SK-N-SH treated with all-trans-retinoic acid at 6 μM for 48 hours (cell line): ENCODE data around the gene STEAP1B.

Experiments used
- ATAC-seq: fragments of 200-7000 bp; cut with Tn5 transposase; 3 replicates; pipeline ENCODE4 v1.9.1; 2020; ENCODE audit warnings: mild to moderate bottlenecking, moderate library complexity
- CSDC2 ChIP-seq: fragments of 250-450 bp; sonication (Bioruptor Pico); IDR thresholded peaks from 2 replicates; pipeline ENCODE4 v1.5.0; 2020; ENCODE audit warnings: mild to moderate bottlenecking, moderate library complexity
- GLIS3 ChIP-seq: fragments of 250-450 bp; sonication (Bioruptor Pico); IDR thresholded peaks from 2 replicates; pipeline ENCODE4 v1.5.0; 2020; ENCODE audit warnings: mild to moderate bottlenecking, moderate library complexity
- ISL1 ChIP-seq: fragments of 250-450 bp; sonication (Bioruptor Pico); IDR thresholded peaks from 2 replicates; pipeline ENCODE4 v2.1.2; 2022; ENCODE audit warnings: mild to moderate bottlenecking, moderate library complexity
- PATZ1 ChIP-seq: fragments of 250-450 bp; sonication (Bioruptor Pico); IDR thresholded peaks from 2 replicates; pipeline ENCODE4 v1.8.0; 2020; ENCODE audit warnings: mild to moderate bottlenecking, moderate library complexity, borderline replicate concordance
- RARB ChIP-seq: fragments of 250-450 bp; sonication (Bioruptor Pico); IDR thresholded peaks from 2 replicates; pipeline ENCODE4 v1.8.0; 2021; ENCODE audit warnings: mild to moderate bottlenecking, moderate library complexity
- TCF4 ChIP-seq: fragments of 250-450 bp; sonication (Bioruptor Pico); IDR thresholded peaks from 2 replicates; pipeline ENCODE4 v1.8.0; 2021; ENCODE audit warnings: mild to moderate bottlenecking, moderate library complexity, borderline replicate concordance
- TOX ChIP-seq: fragments of 250-450 bp; sonication (Bioruptor Pico); IDR thresholded peaks from 2 replicates; pipeline ENCODE4 v1.8.0; 2021; ENCODE audit warnings: mild to moderate bottlenecking, moderate library complexity, borderline replicate concordance
- TSHZ2 ChIP-seq: fragments of 250-450 bp; sonication (Bioruptor Pico); IDR thresholded peaks from 2 replicates; pipeline ENCODE4 v1.5.0; 2020; ENCODE audit warnings: mild to moderate bottlenecking, moderate library complexity
- ZC3H10 ChIP-seq: fragments of 250-450 bp; sonication (Bioruptor Pico); IDR thresholded peaks from 2 replicates; pipeline ENCODE4 v1.5.1; 2021; ENCODE audit warnings: mild to moderate bottlenecking, moderate library complexity
- ZFP30 ChIP-seq: fragments of 450-650 bp; formaldehyde crosslinking; IDR thresholded peaks from 2 replicates; pipeline ENCODE4 v1.5.0; 2022; ENCODE audit warnings: mild to moderate bottlenecking, moderate library complexity
- ZNF565 ChIP-seq: fragments of 450-650 bp; formaldehyde crosslinking; conservative IDR thresholded peaks from 2 replicates; pipeline ENCODE4 v1.5.0; 2020; ENCODE audit warnings: low read depth, mild to moderate bottlenecking, moderate library complexity
- ZNF70 ChIP-seq: fragments of 450-650 bp; formaldehyde crosslinking; IDR thresholded peaks from 2 replicates; pipeline ENCODE4 v1.5.0; 2020; ENCODE audit warnings: mild to moderate bottlenecking, moderate library complexity
- ZNF8 ChIP-seq: fragments of 450-650 bp; formaldehyde crosslinking; IDR thresholded peaks from 2 replicates; pipeline ENCODE4 v1.5.0; 2020; ENCODE audit warnings: mild to moderate bottlenecking, moderate library complexity
- TF ChIP-seq, protein P1 (sequence below): fragments of 250-450 bp; sonication (Bioruptor Pico); IDR thresholded peaks from 2 replicates; pipeline ENCODE4 v1.5.1; 2020; ENCODE audit warnings: low read depth, mild to moderate bottlenecking, moderate library complexity
- TF ChIP-seq, protein P2 (sequence below): fragments of 250-450 bp; sonication (Bioruptor Pico); IDR thresholded peaks from 2 replicates; pipeline ENCODE4 v1.8.0; 2021; ENCODE audit warnings: low read depth, mild to moderate bottlenecking, moderate library complexity, borderline replicate concordance
- TF ChIP-seq, protein P3 (sequence below): fragments of 250-450 bp; sonication (Bioruptor Pico); IDR thresholded peaks from 2 replicates; pipeline ENCODE4 v1.5.1; 2021; ENCODE audit warnings: mild to moderate bottlenecking, moderate library complexity

STEAP1B gene

DNA sequence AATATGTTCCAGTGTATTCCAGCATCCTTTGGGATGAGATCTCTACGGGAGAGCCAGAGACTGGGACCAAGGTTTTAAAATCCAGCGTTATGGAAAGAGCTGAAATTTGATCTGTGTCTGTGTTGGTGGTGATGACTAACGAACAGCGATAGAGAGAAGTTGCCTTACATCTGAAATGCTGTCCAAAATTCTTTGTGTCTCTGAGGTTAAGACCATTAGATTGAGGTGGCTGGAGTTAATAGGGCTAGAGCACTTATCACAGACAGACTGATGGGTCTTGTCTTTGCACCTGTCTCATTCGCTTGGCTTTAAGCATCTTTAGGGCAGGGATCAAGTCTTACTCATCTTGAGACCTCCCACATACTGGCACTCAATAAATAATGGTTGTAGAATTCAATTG, 102.0 kb downstream of the STEAP1B start:
- ATAC-seq = peak; percentile 68
- TF ChIP-seq ISL1 (CRISPR knock-in tag) (peak; percentile 84), RARB (CRISPR knock-in tag) (peak; percentile 35; the same call in 1 of the 2 replicates), ZC3H10 (CRISPR knock-in tag) (peak; percentile 93), PATZ1 (CRISPR knock-in tag) (peak; percentile 82), ZNF70 (CRISPR knock-in tag) (no peak), TOX (peak; percentile 73; the same call in 1 of the 2 replicates), TSHZ2 (CRISPR knock-in tag) (no peak), ZNF8 (CRISPR knock-in tag) (no peak)
- TF ChIP-seq, protein P1, sequence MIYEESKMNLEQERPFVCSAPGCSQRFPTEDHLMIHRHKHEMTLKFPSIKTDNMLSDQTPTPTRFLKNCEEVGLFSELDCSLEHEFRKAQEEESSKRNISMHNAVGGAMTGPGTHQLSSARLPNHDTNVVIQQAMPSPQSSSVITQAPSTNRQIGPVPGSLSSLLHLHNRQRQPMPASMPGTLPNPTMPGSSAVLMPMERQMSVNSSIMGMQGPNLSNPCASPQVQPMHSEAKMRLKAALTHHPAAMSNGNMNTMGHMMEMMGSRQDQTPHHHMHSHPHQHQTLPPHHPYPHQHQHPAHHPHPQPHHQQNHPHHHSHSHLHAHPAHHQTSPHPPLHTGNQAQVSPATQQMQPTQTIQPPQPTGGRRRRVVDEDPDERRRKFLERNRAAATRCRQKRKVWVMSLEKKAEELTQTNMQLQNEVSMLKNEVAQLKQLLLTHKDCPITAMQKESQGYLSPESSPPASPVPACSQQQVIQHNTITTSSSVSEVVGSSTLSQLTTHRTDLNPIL (CRISPR knock-in tag) = no peak

DNA sequence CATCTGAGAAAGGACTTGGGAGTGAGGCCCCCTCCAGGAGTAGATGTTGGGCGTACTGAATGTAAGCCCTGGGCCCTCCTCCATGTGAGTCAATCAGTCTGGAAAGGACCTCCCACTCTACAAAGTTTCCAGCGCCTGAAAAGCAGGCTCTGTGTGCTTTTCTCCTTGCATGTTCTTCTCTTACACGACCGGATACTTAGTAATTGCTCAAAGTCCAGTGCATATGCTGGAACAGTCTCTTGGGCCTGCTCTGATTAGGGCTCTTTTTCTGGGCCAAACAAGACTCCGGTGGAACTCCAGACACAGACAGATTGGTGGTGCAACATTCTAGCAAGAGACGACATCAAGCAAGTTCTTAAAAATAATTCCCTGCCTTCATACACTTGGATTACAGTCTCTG, 104.8 kb downstream of the STEAP1B start:
- TF ChIP-seq ZNF565 (CRISPR knock-in tag) (no peak), ZNF70 (CRISPR knock-in tag) (no peak), ZC3H10 (CRISPR knock-in tag) (no peak), GLIS3 (CRISPR knock-in tag) (no peak), ISL1 (CRISPR knock-in tag) (no peak), TOX (no peak), ZFP30 (CRISPR knock-in tag) (no peak), ZNF8 (CRISPR knock-in tag) (no peak), CSDC2 (CRISPR knock-in tag) (no peak), TSHZ2 (CRISPR knock-in tag) (no peak), TCF4 (CRISPR knock-in tag) (no peak), PATZ1 (CRISPR knock-in tag) (no peak)
- TF ChIP-seq, protein P2, sequence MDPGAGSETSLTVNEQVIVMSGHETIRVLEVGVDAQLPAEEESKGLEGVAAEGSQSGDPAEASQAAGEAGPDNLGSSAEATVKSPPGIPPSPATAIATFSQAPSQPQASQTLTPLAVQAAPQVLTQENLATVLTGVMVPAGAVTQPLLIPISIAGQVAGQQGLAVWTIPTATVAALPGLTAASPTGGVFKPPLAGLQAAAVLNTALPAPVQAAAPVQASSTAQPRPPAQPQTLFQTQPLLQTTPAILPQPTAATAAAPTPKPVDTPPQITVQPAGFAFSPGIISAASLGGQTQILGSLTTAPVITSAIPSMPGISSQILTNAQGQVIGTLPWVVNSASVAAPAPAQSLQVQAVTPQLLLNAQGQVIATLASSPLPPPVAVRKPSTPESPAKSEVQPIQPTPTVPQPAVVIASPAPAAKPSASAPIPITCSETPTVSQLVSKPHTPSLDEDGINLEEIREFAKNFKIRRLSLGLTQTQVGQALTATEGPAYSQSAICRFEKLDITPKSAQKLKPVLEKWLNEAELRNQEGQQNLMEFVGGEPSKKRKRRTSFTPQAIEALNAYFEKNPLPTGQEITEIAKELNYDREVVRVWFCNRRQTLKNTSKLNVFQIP (CRISPR knock-in tag) = no peak
- TF ChIP-seq, protein P3, sequence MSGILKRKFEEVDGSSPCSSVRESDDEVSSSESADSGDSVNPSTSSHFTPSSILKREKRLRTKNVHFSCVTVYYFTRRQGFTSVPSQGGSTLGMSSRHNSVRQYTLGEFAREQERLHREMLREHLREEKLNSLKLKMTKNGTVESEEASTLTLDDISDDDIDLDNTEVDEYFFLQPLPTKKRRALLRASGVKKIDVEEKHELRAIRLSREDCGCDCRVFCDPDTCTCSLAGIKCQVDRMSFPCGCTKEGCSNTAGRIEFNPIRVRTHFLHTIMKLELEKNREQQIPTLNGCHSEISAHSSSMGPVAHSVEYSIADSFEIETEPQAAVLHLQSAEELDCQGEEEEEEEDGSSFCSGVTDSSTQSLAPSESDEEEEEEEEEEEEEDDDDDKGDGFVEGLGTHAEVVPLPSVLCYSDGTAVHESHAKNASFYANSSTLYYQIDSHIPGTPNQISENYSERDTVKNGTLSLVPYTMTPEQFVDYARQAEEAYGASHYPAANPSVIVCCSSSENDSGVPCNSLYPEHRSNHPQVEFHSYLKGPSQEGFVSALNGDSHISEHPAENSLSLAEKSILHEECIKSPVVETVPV = no peak

More for the DNA sequence above, 104.8 kb downstream of the STEAP1B start:
- no peak for ATAC-seq
